Effector memory CD8-positive, alpha-beta T cell (primary cell): ENCODE data around the gene PPP4R2.

Experiments
- ATAC-seq: fragments of 150-1000 bp; cut with Tn5 transposase; replicated peaks from 2 replicates; pipeline ENCODE4 v1.10.0; 2021; ENCODE audit warnings: mild to moderate bottlenecking, moderate library complexity
- DNase-seq, 3 experiments: peaks; one replicate each; pipeline ENCODE4 v3.0.0; 2021
- H3K27ac Mint-ChIP-seq, 2 donors: one replicate each; pipeline ENCODE4 v1.8.0; 2022; ENCODE audit warnings: mild to moderate bottlenecking in 2 of 2, mixed read lengths in 2 of 2, moderate library complexity in 2 of 2
- H3K27me3 Mint-ChIP-seq, 2 donors: one replicate each; pipeline ENCODE4 v1.8.0; 2022; ENCODE audit warnings: mixed read lengths in 2 of 2
- H3K36me3 Mint-ChIP-seq: one replicate; pipeline ENCODE4 v1.8.0; 2022; ENCODE audit warnings: mild to moderate bottlenecking, moderate library complexity, mixed read lengths; ENCODE audit not compliant: insufficient read depth
- H3K4me1 Mint-ChIP-seq, 2 donors: one replicate each; pipeline ENCODE4 v1.8.0; 2022; ENCODE audit warnings: low read depth in 2 of 2, mixed read lengths in 2 of 2
- H3K4me3 Mint-ChIP-seq, 2 donors: one replicate each; pipeline ENCODE4 v1.8.0; 2022; ENCODE audit warnings: mild to moderate bottlenecking in 2 of 2, mixed read lengths in 2 of 2, moderate library complexity in 2 of 2
- H3K9me3 Mint-ChIP-seq, 2 donors: one replicate each; pipeline ENCODE4 v1.8.0; 2022; ENCODE audit warnings: mixed read lengths in 2 of 2

The PPP4R2 gene

GRCh38 chr3:73018790-73019441 lies 22.3 kb downstream of the PPP4R2 start:
- Mint-ChIP-seq H3K4me1 (peaks cover 35 to 57% of the 10 kb centered on the region in 2 donors), H3K36me3 (peaks cover 19% of the 10 kb centered on the region), H3K9me3 (no peaks in the 10 kb centered on the region), H3K27me3 (no peaks in the 10 kb centered on the region), H3K27ac (peak overlapping the region in 1 of 2 donors; percentile 10), H3K4me3 (peak overlapping the region in 1 of 2 donors; percentile 3)
- ATAC-seq (peak; percentile 47), DNase-seq (no peak)

GRCh38 chr3:73021301-73021835 lies 24.8 kb downstream of the PPP4R2 start:
- no peak for ATAC-seq
- peaks cover 42 to 68% of the 10 kb centered on the region in 2 donors for H3K4me1 Mint-ChIP-seq

GRCh38 chr3:73024836-73025235 lies 28.2 kb downstream of the PPP4R2 start:
- no peak for ATAC-seq
- Mint-ChIP-seq H3K9me3 (no peaks in the 10 kb centered on the region), H3K4me3 (peak overlapping the region in 1 of 2 donors; percentile 39), H3K27ac (peak overlapping the region; percentile 36 to 47), H3K27me3 (no peaks in the 10 kb centered on the region), H3K36me3 (peaks cover 5% of the 10 kb centered on the region), H3K4me1 (peaks cover 43 to 74% of the 10 kb centered on the region in 2 donors)
- DNase-seq: no peak

More at GRCh38 chr3:73021301-73021835, 24.8 kb downstream of the PPP4R2 start:
- DNase-seq: no peak
- H3K9me3 Mint-ChIP-seq: no peaks in the 10 kb centered on the region
- peak overlapping the region in 1 of 2 donors; percentile 21 for H3K27ac Mint-ChIP-seq
- H3K4me3 Mint-ChIP-seq: no peak overlapping the region
- no peaks in the 10 kb centered on the region for H3K27me3 Mint-ChIP-seq
- H3K36me3 Mint-ChIP-seq: peaks cover 7% of the 10 kb centered on the region

- Mint-ChIP-seq H3K27ac (no peak overlapping the region), H3K36me3 (peaks cover 5% of the 10 kb centered on the region), H3K4me1 (peaks cover 41 to 76% of the 10 kb centered on the region in 2 donors), H3K9me3 (no peaks in the 10 kb centered on the region), H3K27me3 (no peaks in the 10 kb centered on the region), H3K4me3 (no peak overlapping the region)
- DNase-seq (no peak), ATAC-seq (no peak)
These were observed 29.6 kb downstream of the PPP4R2 start for GRCh38 chr3:73026111-73026759.

GRCh38 chr3:73026760-73027113 lies 30.1 kb downstream of the PPP4R2 start:
- Mint-ChIP-seq H3K4me3 (no peak overlapping the region), H3K4me1 (peaks cover 41 to 74% of the 10 kb centered on the region in 2 donors), H3K9me3 (no peaks in the 10 kb centered on the region), H3K27ac (no peak overlapping the region), H3K36me3 (peaks cover 5% of the 10 kb centered on the region), H3K27me3 (no peaks in the 10 kb centered on the region)
- ATAC-seq: no peak
- no peak for DNase-seq

GRCh38 chr3:73028803-73029202 lies 32.2 kb downstream of the PPP4R2 start:
- peak overlapping the region in 1 of 2 donors; percentile 7 for H3K4me3 Mint-ChIP-seq
- peak; percentile 14 for ATAC-seq
- no peak for DNase-seq
- H3K4me1 Mint-ChIP-seq: peaks cover 41 to 78% of the 10 kb centered on the region in 2 donors
- no peaks in the 10 kb centered on the region for H3K9me3 Mint-ChIP-seq
- no peaks in the 10 kb centered on the region for H3K27me3 Mint-ChIP-seq
- H3K36me3 Mint-ChIP-seq: peaks cover 9% of the 10 kb centered on the region
- H3K27ac Mint-ChIP-seq: peak overlapping the region; percentile 9 to 64

GRCh38 chr3:73029321-73029796 lies 32.7 kb downstream of the PPP4R2 start:
- Mint-ChIP-seq H3K27me3 (no peaks in the 10 kb centered on the region), H3K27ac (peak overlapping the region; percentile 9 to 64), H3K36me3 (peaks cover 9% of the 10 kb centered on the region), H3K9me3 (no peaks in the 10 kb centered on the region), H3K4me1 (peaks cover 44 to 78% of the 10 kb centered on the region in 2 donors), H3K4me3 (peak overlapping the region; percentile 1 to 7)
- DNase-seq (no peak), ATAC-seq (peak; percentile 96)

- H3K27ac Mint-ChIP-seq: peak overlapping the region; percentile 9 to 64
- no peaks in the 10 kb centered on the region for H3K9me3 Mint-ChIP-seq
- peaks cover 45 to 78% of the 10 kb centered on the region in 2 donors for H3K4me1 Mint-ChIP-seq
- peaks cover 9% of the 10 kb centered on the region for H3K36me3 Mint-ChIP-seq
- ATAC-seq (no peak), DNase-seq (no peak)
- H3K4me3 Mint-ChIP-seq: peak overlapping the region in 1 of 2 donors; percentile 7
- no peaks in the 10 kb centered on the region for H3K27me3 Mint-ChIP-seq
These were observed 33.5 kb downstream of the PPP4R2 start for GRCh38 chr3:73030073-73030597.

GRCh38 chr3:73031573-73032103 lies 35.0 kb downstream of the PPP4R2 start:
- DNase-seq (no peak), ATAC-seq (no peak)
- H3K4me3 Mint-ChIP-seq: no peak overlapping the region
- H3K4me1 Mint-ChIP-seq: peaks cover 45 to 74% of the 10 kb centered on the region in 2 donors
- H3K36me3 Mint-ChIP-seq: peaks cover 9% of the 10 kb centered on the region
- H3K27me3 Mint-ChIP-seq: no peaks in the 10 kb centered on the region
- H3K27ac Mint-ChIP-seq: no peak overlapping the region
- no peaks in the 10 kb centered on the region for H3K9me3 Mint-ChIP-seq

- H3K36me3 Mint-ChIP-seq: peaks cover 7% of the 10 kb centered on the region
- no peaks in the 10 kb centered on the region for H3K27me3 Mint-ChIP-seq
- ATAC-seq (no peak), DNase-seq (no peak)
- H3K27ac Mint-ChIP-seq: peak overlapping the region; percentile 17 to 18
- no peaks in the 10 kb centered on the region for H3K9me3 Mint-ChIP-seq
- peak overlapping the region in 1 of 2 donors; percentile 34 for H3K4me3 Mint-ChIP-seq
- peaks cover 39 to 68% of the 10 kb centered on the region in 2 donors for H3K4me1 Mint-ChIP-seq
These were observed 40.3 kb downstream of the PPP4R2 start for GRCh38 chr3:73036694-73037591.

GRCh38 chr3:73041537-73041936 lies 44.9 kb downstream of the PPP4R2 start:
- H3K27ac Mint-ChIP-seq: peak overlapping the region in 1 of 2 donors; percentile 63
- no peak for ATAC-seq
- H3K4me3 Mint-ChIP-seq: peak overlapping the region in 1 of 2 donors; percentile 5
- peaks cover 6% of the 10 kb centered on the region for H3K36me3 Mint-ChIP-seq
- no peak for DNase-seq
- H3K9me3 Mint-ChIP-seq: no peaks in the 10 kb centered on the region
- no peaks in the 10 kb centered on the region for H3K27me3 Mint-ChIP-seq
- peaks cover 40 to 61% of the 10 kb centered on the region in 2 donors for H3K4me1 Mint-ChIP-seq

- Mint-ChIP-seq H3K4me1 (peaks cover 31 to 51% of the 10 kb centered on the region in 2 donors), H3K4me3 (peak overlapping the region in 1 of 2 donors; percentile 3), H3K27me3 (no peaks in the 10 kb centered on the region), H3K36me3 (peaks cover 23% of the 10 kb centered on the region), H3K9me3 (no peaks in the 10 kb centered on the region), H3K27ac (peak overlapping the region; percentile 39 to 66)
- DNase-seq: no peak
- no peak for ATAC-seq
These were observed 46.8 kb downstream of the PPP4R2 start for GRCh38 chr3:73043414-73043813.
